Smooth muscle cell (in vitro differentiated cells): ENCODE data around the gene C1RL. TPM values are rescaled to one million over a fixed set of nuclear protein-coding genes. Genes with fewer than 3 reads are reported as not detected.

Source experiments
- DNase-seq: peaks from one replicate; lab custom pipeline; 2025; ENCODE audit not compliant: unreplicated experiment; lab: John Stamatoyannopoulos, UW
- H2AFZ ChIP-seq: fragments of 200-600 bp; sonication (generic); 2 replicates; pipeline ENCODE4 v1.6.0; 2016; ENCODE audit warnings: antibody characterized with exemption, low read depth, mild to moderate bottlenecking
- H3F3A ChIP-seq: fragments of 200-600 bp; sonication (generic); 2 replicates; pipeline ENCODE4 v1.6.0; 2017; ENCODE audit warnings: antibody characterized with exemption, low read depth
- H3K27ac ChIP-seq: fragments of 200-600 bp; sonication (generic); 2 replicates; pipeline ENCODE4 v1.5.1; 2016; ENCODE audit warnings: low read depth, mild to moderate bottlenecking
- H3K27me3 ChIP-seq: fragments of 200-600 bp; sonication (generic); 2 replicates; pipeline ENCODE4 v1.6.1; 2016; ENCODE audit warnings: low read depth, mild to moderate bottlenecking
- H3K36me3 ChIP-seq: fragments of 200-600 bp; sonication (generic); 2 replicates; pipeline ENCODE4 v1.5.1; 2016; ENCODE audit warnings: low read depth
- H3K4me1 ChIP-seq: fragments of 200-600 bp; sonication (generic); 2 replicates; pipeline ENCODE4 v1.5.1; 2016; ENCODE audit warnings: low read depth
- H3K4me2 ChIP-seq: fragments of 200-600 bp; sonication (generic); 2 replicates; pipeline ENCODE4 v1.6.0; 2016; ENCODE audit warnings: mild to moderate bottlenecking
- H3K4me3 ChIP-seq: fragments of 200-600 bp; sonication (generic); 2 replicates; pipeline ENCODE4 v1.5.1; 2016; ENCODE audit warnings: mild to moderate bottlenecking
- H3K79me2 ChIP-seq: fragments of 200-600 bp; sonication (generic); 2 replicates; pipeline ENCODE4 v1.6.0; 2016; ENCODE audit warnings: low read depth, mild to moderate bottlenecking
- H3K9ac ChIP-seq: fragments of 200-600 bp; sonication (generic); 2 replicates; pipeline ENCODE4 v1.6.0; 2016; ENCODE audit warnings: low read depth
- H3K9me3 ChIP-seq: fragments of 200-600 bp; sonication (generic); replicated peaks from 2 replicates; pipeline ENCODE4 v1.5.1; 2016; ENCODE audit warnings: low read depth
- H4K20me1 ChIP-seq: fragments of 200-600 bp; sonication (generic); 2 replicates; pipeline ENCODE4 v1.6.0; 2016; ENCODE audit warnings: low read depth
- WGBS: methylation state at CpG from one replicate; pipeline ENCODE4 v1.1.7; 2016; ENCODE audit warnings: low lambda C conversion rate; 5-methylcytosine and 5-hydroxymethylcytosine counted together
- polyA plus RNA-seq: library from polyadenylated mRNA; unstranded; fragments of >200 nt; fragmentation: Nextera tagmentation; extraction: Ambion mirVana; gene quantifications from 2 replicates; pipeline ENCODE4 v1.2.1, GENCODE V29; 2016
- total RNA-seq: library from RNA; depleted of rRNA; stranded (reverse); fragments of >200 nt; gene quantifications from 2 replicates; pipeline ENCODE4 v1.2.3, GENCODE V29; 2014
- TF ChIP-seq, protein P1 (sequence below): fragments of 200-600 bp; sonication (generic); IDR thresholded peaks from 2 replicates; pipeline ENCODE4 v1.5.1; 2017; ENCODE audit warnings: borderline replicate concordance, mild to moderate bottlenecking, antibody characterized with exemption; ENCODE audit not compliant: insufficient read depth, poor library complexity, severe bottlenecking

The C1RL gene
- total and polyA plus RNA-seq, 2 experiments from 2014 or later, result 8.7 to 21.1 TPM

GRCh38 chr12:7142809-7143465 lies 33.9 kb upstream of the C1RL start:
- no peaks in the 10 kb centered on the region for H3K36me3 ChIP-seq
- no peak overlapping the region for H3K4me3 ChIP-seq
- H3K9me3 ChIP-seq, result no peaks in the 10 kb centered on the region
- no peak overlapping the region for H3K9ac ChIP-seq
- no peak overlapping the region for H2AFZ ChIP-seq
- no peak for DNase-seq
- no peaks in the 10 kb centered on the region for H3K27me3 ChIP-seq
- no peaks in the 10 kb centered on the region for H3K4me1 ChIP-seq
- no peaks in the 10 kb centered on the region for H3F3A ChIP-seq
- H3K79me2 ChIP-seq, result no peaks in the 10 kb centered on the region
- H4K20me1 ChIP-seq, result no peaks in the 10 kb centered on the region
- TF ChIP-seq, protein P1, sequence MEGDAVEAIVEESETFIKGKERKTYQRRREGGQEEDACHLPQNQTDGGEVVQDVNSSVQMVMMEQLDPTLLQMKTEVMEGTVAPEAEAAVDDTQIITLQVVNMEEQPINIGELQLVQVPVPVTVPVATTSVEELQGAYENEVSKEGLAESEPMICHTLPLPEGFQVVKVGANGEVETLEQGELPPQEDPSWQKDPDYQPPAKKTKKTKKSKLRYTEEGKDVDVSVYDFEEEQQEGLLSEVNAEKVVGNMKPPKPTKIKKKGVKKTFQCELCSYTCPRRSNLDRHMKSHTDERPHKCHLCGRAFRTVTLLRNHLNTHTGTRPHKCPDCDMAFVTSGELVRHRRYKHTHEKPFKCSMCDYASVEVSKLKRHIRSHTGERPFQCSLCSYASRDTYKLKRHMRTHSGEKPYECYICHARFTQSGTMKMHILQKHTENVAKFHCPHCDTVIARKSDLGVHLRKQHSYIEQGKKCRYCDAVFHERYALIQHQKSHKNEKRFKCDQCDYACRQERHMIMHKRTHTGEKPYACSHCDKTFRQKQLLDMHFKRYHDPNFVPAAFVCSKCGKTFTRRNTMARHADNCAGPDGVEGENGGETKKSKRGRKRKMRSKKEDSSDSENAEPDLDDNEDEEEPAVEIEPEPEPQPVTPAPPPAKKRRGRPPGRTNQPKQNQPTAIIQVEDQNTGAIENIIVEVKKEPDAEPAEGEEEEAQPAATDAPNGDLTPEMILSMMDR, result no peak
- WGBS, result 94% methylated on average over 18 of the region's 18 CpGs
- no peak overlapping the region for H3K4me2 ChIP-seq
- H3K27ac ChIP-seq, result no peak overlapping the region

DNA sequence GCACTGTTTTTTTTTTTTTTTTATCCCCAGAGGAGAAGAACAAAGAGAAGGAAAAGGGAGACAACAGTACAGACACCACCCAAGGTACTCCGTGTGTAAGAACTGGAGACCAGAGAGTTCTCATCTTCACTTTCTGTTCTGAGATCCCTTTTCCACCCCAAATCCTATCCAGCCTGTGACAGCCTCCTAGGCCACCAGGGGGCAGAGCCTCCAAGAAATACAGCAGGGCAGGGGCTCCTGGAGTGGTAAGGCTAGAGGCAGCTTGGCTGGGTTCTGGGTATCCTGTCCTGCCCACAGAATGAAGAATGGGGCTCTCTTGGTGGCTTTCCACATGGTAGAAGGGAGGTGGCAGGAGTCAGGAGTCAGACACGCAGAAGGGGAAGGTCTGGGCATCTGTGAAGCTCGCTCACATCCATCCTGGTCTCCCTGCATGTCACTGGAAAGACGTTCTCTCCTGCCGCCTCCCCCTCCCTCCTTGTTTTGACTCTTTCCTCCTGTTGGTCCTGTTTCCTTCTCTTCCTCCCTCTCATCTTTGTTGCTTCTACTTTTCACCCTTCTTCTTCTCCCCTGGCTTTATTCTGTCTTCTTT lies 33.1 kb upstream of the C1RL start:
- no peak overlapping the region for H3K27ac ChIP-seq
- no peaks in the 10 kb centered on the region for H3K27me3 ChIP-seq
- H3K9ac ChIP-seq, result no peak overlapping the region
- no peak overlapping the region for H3K4me3 ChIP-seq
- TF ChIP-seq, protein P1, result peak; percentile 63
- 64% methylated on average over 5 of the region's 5 CpGs for WGBS
- no peaks in the 10 kb centered on the region for H3F3A ChIP-seq
- H3K9me3 ChIP-seq, result no peaks in the 10 kb centered on the region
- no peak for DNase-seq
- no peak overlapping the region for H2AFZ ChIP-seq
- no peaks in the 10 kb centered on the region for H4K20me1 ChIP-seq
- no peaks in the 10 kb centered on the region for H3K79me2 ChIP-seq
- no peaks in the 10 kb centered on the region for H3K36me3 ChIP-seq
- H3K4me1 ChIP-seq, result no peaks in the 10 kb centered on the region
- no peak overlapping the region for H3K4me2 ChIP-seq

- TF ChIP-seq, protein P1, result no peak
- no peaks in the 10 kb centered on the region for H3K79me2 ChIP-seq
- no peak for DNase-seq
- no peaks in the 10 kb centered on the region for H3F3A ChIP-seq
- H3K27me3 ChIP-seq, result no peaks in the 10 kb centered on the region
- H3K36me3 ChIP-seq, result no peaks in the 10 kb centered on the region
- H4K20me1 ChIP-seq, result no peaks in the 10 kb centered on the region
- H3K4me2 ChIP-seq, result no peak overlapping the region
- no peak overlapping the region for H3K27ac ChIP-seq
- WGBS, result 92% methylated on average over 7 of the region's 7 CpGs
- H3K9me3 ChIP-seq, result no peaks in the 10 kb centered on the region
- H3K9ac ChIP-seq, result no peak overlapping the region
- H3K4me3 ChIP-seq, result no peak overlapping the region
- no peak overlapping the region for H2AFZ ChIP-seq
- no peaks in the 10 kb centered on the region for H3K4me1 ChIP-seq
Measured at GRCh38 chr12:7141351-7142005, 32.5 kb upstream of the C1RL start.
